HepG2 (cell line): ENCODE results near the gene EFL1. TPM values are rescaled to one million over a fixed set of nuclear protein-coding genes. Genes with fewer than 3 reads are reported as not detected.

Source experiments
- ATAC-seq: fragments of 200-7000 bp; cut with Tn5 transposase; 3 replicates; pipeline ENCODE4 v1.9.1; 2020; ENCODE audit warnings: mild to moderate bottlenecking, moderate library complexity
- BruUV-seq: library from RNA; stranded (reverse); fragments of 400-500 nt; replicated peaks from 2 replicates; lab custom pipeline; 2021; lab: Mats Ljungman, UMichigan
- CTCF ChIA-PET: fragments of 300-600 bp; formaldehyde crosslinking; extraction: SDS; loops from one replicate; lab custom pipeline; 2021; ENCODE audit warnings: low total read pairs, inconsistent platforms, low intra/inter-chr PET ratio; lab: Yijun Ruan, JAX
- POLR2A ChIA-PET: fragments of 350-600 bp; sonication (Branson Sonifier 250); formaldehyde crosslinking; loops from one replicate; lab custom pipeline; 2020; ENCODE audit warnings: antibody characterized with exemption, inconsistent platforms; lab: Yijun Ruan, JAX
- DNase-seq: peaks from one replicate; pipeline ENCODE4 v3.0.0-alpha.2; 2015; ENCODE audit warnings: low spot score
- FAIRE-seq: peaks from 3 replicates; lab custom pipeline; 2011; peaks lifted over from hg19 to GRCh38; lab: Jason Lieb, UNC
- H2AFZ ChIP-seq: one replicate; pipeline ENCODE4 v1.6.1; 2011; ENCODE audit warnings: low read length, inconsistent platforms
- H3K27ac ChIP-seq: fragments of 300-600 bp; 3 replicates; pipeline ENCODE4 v1.8.0; 2011; ENCODE audit warnings: mixed run types, mild to moderate bottlenecking, mixed read lengths, low read length, inconsistent platforms; ENCODE audit not compliant: insufficient read depth; ENCODE audit errors: extremely low read length
- H3K27me3 ChIP-seq, 2 experiments: fragments of 200-600 bp in 1 of 2; 2 replicates in 1 of 2; 3 replicates in 1 of 2; pipeline versions ENCODE4 v1.6.0 to v1.8.0; 2011; ENCODE audit warnings: low read length in 2 of 2, mild to moderate bottlenecking in 2 of 2, moderate library complexity in 2 of 2, inconsistent platforms in 1 of 2; ENCODE audit not compliant: insufficient read depth in 2 of 2, control insufficient read depth in 1 of 2
- H3K36me3 ChIP-seq, 2 experiments: fragments of 200-600 bp in 1 of 2; replicated peaks in 1 of 2; 2 replicates in 1 of 2; 3 replicates in 1 of 2; pipeline versions ENCODE4 v1.5.1 to v1.8.0; 2011; ENCODE audit warnings: low read length in 2 of 2, inconsistent platforms in 1 of 2; ENCODE audit not compliant: insufficient read depth in 2 of 2, control insufficient read depth in 1 of 2
- H3K4me1 ChIP-seq: 2 replicates; pipeline ENCODE4 v1.5.1; 2012; ENCODE audit warnings: low read length, inconsistent platforms; ENCODE audit not compliant: insufficient read depth
- H3K4me2 ChIP-seq: 2 replicates; pipeline ENCODE4 v1.6.0; 2011; ENCODE audit warnings: low read depth, low read length, inconsistent platforms
- H3K4me3 ChIP-seq, 3 experiments: fragments of 200-600 bp in 1 of 3; sonication (generic), shearing (Covaris generic) in 1 of 3; replicated peaks in 1 of 3; 2 replicates each; pipeline ENCODE4 v1.5.1; 2011 to 2016; ENCODE audit warnings: low read length in 3 of 3, inconsistent platforms in 2 of 3, low read depth in 2 of 3, mild to moderate bottlenecking in 2 of 3, control low read depth in 1 of 3, mixed read lengths in 1 of 3; ENCODE audit not compliant: insufficient read depth in 1 of 3
- H3K79me2 ChIP-seq: one replicate; pipeline ENCODE4 v1.6.1; 2011; ENCODE audit warnings: low read length, inconsistent platforms; ENCODE audit not compliant: insufficient read depth
- H3K9ac ChIP-seq: 2 replicates; pipeline ENCODE4 v1.6.0; 2011; ENCODE audit warnings: mild to moderate bottlenecking, low read depth, low read length, inconsistent platforms; ENCODE audit not compliant: insufficient read depth
- H3K9me3 ChIP-seq: 2 replicates; pipeline ENCODE4 v1.5.1; 2012; ENCODE audit warnings: mild to moderate bottlenecking, low read length
- H4K20me1 ChIP-seq: 2 replicates; pipeline ENCODE4 v1.6.0; 2011; ENCODE audit warnings: inconsistent platforms, mild to moderate bottlenecking, low read length, moderate library complexity; ENCODE audit not compliant: insufficient read depth
- GPN1 ChIP-seq: sonication (generic); formaldehyde crosslinking; IDR thresholded peaks from 2 replicates; pipeline ENCODE4 v1.5.1; 2020; ENCODE audit warnings: missing genetic modification reagents, borderline replicate concordance
- HDAC6 ChIP-seq: fragments of 200-600 bp; sonication (generic); IDR thresholded peaks from 2 replicates; pipeline ENCODE4 v1.7.0; 2017; ENCODE audit warnings: mild to moderate bottlenecking, antibody characterized with exemption, low read length, low read depth
- HNRNPK ChIP-seq: fragments of 200-400 bp; formaldehyde crosslinking; IDR thresholded peaks from 2 replicates; pipeline ENCODE4 v1.6.1; 2018; ENCODE audit warnings: low read length, low read depth, moderate library complexity, mild to moderate bottlenecking; ENCODE audit not compliant: poor library complexity, severe bottlenecking
- JUNB ChIP-seq: sonication (generic); formaldehyde crosslinking; IDR thresholded peaks from 2 replicates; pipeline ENCODE4 v1.8.0; 2022; ENCODE audit warnings: missing genetic modification reagents, mild to moderate bottlenecking, borderline replicate concordance
- KDM5A ChIP-seq: fragments of 200-600 bp; sonication (generic); IDR thresholded peaks from 2 replicates; pipeline ENCODE4 v1.7.0; 2018; ENCODE audit warnings: antibody characterized with exemption, mild to moderate bottlenecking, low read length, borderline replicate concordance
- MBD4 ChIP-seq: IDR thresholded peaks from 2 replicates; pipeline ENCODE4 v1.6.1; 2012; ENCODE audit warnings: low read length, inconsistent platforms, borderline replicate concordance
- NCOA1 ChIP-seq: sonication (generic); formaldehyde crosslinking; IDR thresholded peaks from 2 replicates; pipeline ENCODE4 v1.9.0; 2021; ENCODE audit warnings: missing genetic modification reagents
- SIN3B ChIP-seq: fragments of 150-350 bp; IDR thresholded peaks from 2 replicates; pipeline ENCODE4 v1.6.1; 2014; ENCODE audit warnings: low read length
- TP53 ChIP-seq: sonication (generic); formaldehyde crosslinking; conservative IDR thresholded peaks from 2 replicates; pipeline ENCODE4 v1.4.0; 2020; ENCODE audit warnings: missing genetic modification reagents
- ZC3H4 ChIP-seq: sonication (generic); formaldehyde crosslinking; IDR thresholded peaks from 2 replicates; pipeline ENCODE4 v1.4.0; 2020; ENCODE audit warnings: missing genetic modification reagents, borderline replicate concordance
- ZFP36L2 ChIP-seq: sonication (generic); formaldehyde crosslinking; IDR thresholded peaks from 2 replicates; pipeline ENCODE4 v1.4.0; 2020; ENCODE audit warnings: missing genetic modification reagents
- ZNF230 ChIP-seq: sonication (generic); formaldehyde crosslinking; IDR thresholded peaks from 2 replicates; pipeline ENCODE4 v1.4.0; 2020; ENCODE audit warnings: mild to moderate bottlenecking, missing genetic modification reagents
- WGBS: methylation state at CpG from one replicate; pipeline ENCODE4 v1.1.6; 2017; ENCODE audit warnings: low lambda C conversion rate; 5-methylcytosine and 5-hydroxymethylcytosine counted together
- in situ Hi-C: cut with HindIII; loops from 2 replicates; pipeline ENCODE4 v1.10.0; 2017; ENCODE audit warnings: low pct_unique_long_range_greater_than_20kb; ENCODE audit not compliant: extremely low pct_ligation_motif_present
- intact Hi-C: fragments of 100-400 bp; cut with micrococcal nuclease; formaldehyde crosslinking; loops from one replicate; pipeline ENCODE4 v1.10.0; 2022; ENCODE audit not compliant: unreplicated experiment
- polyA plus RNA-seq, 8 experiments: library from polyadenylated mRNA; depleted of rRNA in 3 of 8; stranded (reverse) in 7 of 8; unstranded in 1 of 8; fragments of >200 nt; fragmentation: Illumina TruSeq in 4 of 8; extraction: Trizol in 4 of 8; gene quantifications; 2 replicates each; pipeline versions ENCODE4 v1.2.1 to v1.2.3, GENCODE V29; 2011 to 2016; ENCODE audit warnings: low read depth in 4 of 8, missing spikeins in 1 of 8, mixed read lengths in 1 of 8; ENCODE audit not compliant: insufficient read depth in 1 of 8
- total RNA-seq, 5 experiments: library from RNA; depleted of rRNA; stranded (reverse); fragments of >200 nt; fragmentation: Illumina TruSeq; extraction: Trizol; gene quantifications; 2 replicates each; pipeline ENCODE4 v1.2.3, GENCODE V29; 2016; ENCODE audit warnings: low read depth in 1 of 5
- TF ChIP-seq, protein P1 (sequence below): IDR thresholded peaks from 2 replicates; pipeline ENCODE4 v1.6.1; 2016; ENCODE audit warnings: mild to moderate bottlenecking
- TF ChIP-seq, protein P2 (sequence below): conservative IDR thresholded peaks from 2 replicates; pipeline ENCODE4 v1.6.1; 2018; ENCODE audit warnings: missing genetic modification reagents

Gene EFL1
- total and polyA plus RNA-seq, 2 of the 13 experiments (the other 11 are each of a cell fraction or from before 2014, with no cell fraction given): 6.4 to 12.0 TPM

DNA sequence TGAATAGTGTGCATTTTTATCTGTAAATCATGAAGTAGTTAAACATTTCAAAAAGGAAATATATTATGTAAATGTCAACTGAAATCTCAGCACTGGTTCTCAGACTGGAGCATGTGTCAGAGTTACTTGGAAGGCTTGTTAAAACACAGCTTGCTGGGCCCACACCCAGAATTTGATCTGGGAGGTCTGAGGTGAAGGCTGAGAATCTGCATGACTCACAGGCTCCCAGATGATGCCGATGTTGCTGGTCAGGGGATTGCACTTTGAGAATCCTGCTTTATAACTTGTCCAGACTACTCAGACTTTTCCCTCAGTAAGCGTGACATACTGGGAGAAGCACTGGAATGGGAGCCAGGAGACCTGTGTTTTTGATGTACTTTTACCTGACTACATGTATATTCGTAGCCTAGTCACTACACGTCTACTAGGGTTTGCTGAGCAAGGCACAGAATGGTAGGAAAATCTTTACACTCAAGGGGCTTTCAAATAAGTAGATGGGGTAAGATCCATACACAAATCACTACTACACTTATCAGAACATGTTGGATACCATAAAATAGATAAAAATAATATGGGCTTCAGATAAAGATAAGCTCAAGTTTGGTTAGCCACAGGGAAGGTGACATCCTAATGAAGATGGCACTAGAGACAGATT, 139.7 kb downstream of the EFL1 start:
- H2AFZ ChIP-seq: no peak overlapping the region
- POLR2A ChIA-PET: no interaction called here
- no TSS peak for BruUV-seq
- H3K4me1 ChIP-seq: peaks cover 5% of the 10 kb centered on the region; the same call in 1 of the 2 replicates
- H3K9me3 ChIP-seq: no peaks in the 10 kb centered on the region
- 96% methylated on average over 3 of the region's 4 CpGs for WGBS
- FAIRE-seq (no peak), ATAC-seq (no peak), DNase-seq (no peak)
- CTCF ChIA-PET: no interaction called here
- no peak overlapping the region for H3K4me2 ChIP-seq
- no peaks in the 10 kb centered on the region for H4K20me1 ChIP-seq
- intact Hi-C loops: no loop called here
- no peak overlapping the region for H3K27ac ChIP-seq
- H3K9ac ChIP-seq: no peak overlapping the region
- no peaks in the 10 kb centered on the region for H3K79me2 ChIP-seq
- no peaks in the 10 kb centered on the region for H3K36me3 ChIP-seq
- H3K27me3 ChIP-seq: no peaks in the 10 kb centered on the region
- no peak overlapping the region for H3K4me3 ChIP-seq
- in situ Hi-C loops: no loop called here
- TF ChIP-seq JUNB (CRISPR knock-in tag) (no peak), HNRNPK (no peak), NCOA1 (CRISPR knock-in tag) (no peak), GPN1 (no peak), ZC3H4 (CRISPR knock-in tag) (no peak), MBD4 (no peak), TP53 (CRISPR knock-in tag) (no peak), ZNF230 (no peak), HDAC6 (no peak), ZFP36L2 (CRISPR knock-in tag) (no peak), KDM5A (no peak), SIN3B (no peak)
- TF ChIP-seq, protein P1, sequence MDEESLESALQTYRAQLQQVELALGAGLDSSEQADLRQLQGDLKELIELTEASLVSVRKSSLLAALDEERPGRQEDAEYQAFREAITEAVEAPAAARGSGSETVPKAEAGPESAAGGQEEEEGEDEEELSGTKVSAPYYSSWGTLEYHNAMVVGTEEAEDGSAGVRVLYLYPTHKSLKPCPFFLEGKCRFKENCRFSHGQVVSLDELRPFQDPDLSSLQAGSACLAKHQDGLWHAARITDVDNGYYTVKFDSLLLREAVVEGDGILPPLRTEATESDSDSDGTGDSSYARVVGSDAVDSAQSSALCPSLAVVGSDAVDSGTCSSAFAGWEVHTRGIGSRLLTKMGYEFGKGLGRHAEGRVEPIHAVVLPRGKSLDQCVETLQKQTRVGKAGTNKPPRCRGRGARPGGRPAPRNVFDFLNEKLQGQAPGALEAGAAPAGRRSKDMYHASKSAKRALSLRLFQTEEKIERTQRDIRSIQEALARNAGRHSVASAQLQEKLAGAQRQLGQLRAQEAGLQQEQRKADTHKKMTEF (CRISPR knock-in tag): no peak
- TF ChIP-seq, protein P2, sequence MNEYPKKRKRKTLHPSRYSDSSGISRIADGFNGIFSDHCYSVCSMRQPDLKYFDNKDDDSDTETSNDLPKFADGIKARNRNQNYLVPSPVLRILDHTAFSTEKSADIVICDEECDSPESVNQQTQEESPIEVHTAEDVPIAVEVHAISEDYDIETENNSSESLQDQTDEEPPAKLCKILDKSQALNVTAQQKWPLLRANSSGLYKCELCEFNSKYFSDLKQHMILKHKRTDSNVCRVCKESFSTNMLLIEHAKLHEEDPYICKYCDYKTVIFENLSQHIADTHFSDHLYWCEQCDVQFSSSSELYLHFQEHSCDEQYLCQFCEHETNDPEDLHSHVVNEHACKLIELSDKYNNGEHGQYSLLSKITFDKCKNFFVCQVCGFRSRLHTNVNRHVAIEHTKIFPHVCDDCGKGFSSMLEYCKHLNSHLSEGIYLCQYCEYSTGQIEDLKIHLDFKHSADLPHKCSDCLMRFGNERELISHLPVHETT (CRISPR knock-in tag): no peak
